Measurements from ENCODE around the gene P4HTM.
"Not testable (repeated sequence)": the region's sequence is repeated elsewhere in the genome, so short reads cannot be mapped to it uniquely, and the experiment has no call there.

The P4HTM gene

DNA sequence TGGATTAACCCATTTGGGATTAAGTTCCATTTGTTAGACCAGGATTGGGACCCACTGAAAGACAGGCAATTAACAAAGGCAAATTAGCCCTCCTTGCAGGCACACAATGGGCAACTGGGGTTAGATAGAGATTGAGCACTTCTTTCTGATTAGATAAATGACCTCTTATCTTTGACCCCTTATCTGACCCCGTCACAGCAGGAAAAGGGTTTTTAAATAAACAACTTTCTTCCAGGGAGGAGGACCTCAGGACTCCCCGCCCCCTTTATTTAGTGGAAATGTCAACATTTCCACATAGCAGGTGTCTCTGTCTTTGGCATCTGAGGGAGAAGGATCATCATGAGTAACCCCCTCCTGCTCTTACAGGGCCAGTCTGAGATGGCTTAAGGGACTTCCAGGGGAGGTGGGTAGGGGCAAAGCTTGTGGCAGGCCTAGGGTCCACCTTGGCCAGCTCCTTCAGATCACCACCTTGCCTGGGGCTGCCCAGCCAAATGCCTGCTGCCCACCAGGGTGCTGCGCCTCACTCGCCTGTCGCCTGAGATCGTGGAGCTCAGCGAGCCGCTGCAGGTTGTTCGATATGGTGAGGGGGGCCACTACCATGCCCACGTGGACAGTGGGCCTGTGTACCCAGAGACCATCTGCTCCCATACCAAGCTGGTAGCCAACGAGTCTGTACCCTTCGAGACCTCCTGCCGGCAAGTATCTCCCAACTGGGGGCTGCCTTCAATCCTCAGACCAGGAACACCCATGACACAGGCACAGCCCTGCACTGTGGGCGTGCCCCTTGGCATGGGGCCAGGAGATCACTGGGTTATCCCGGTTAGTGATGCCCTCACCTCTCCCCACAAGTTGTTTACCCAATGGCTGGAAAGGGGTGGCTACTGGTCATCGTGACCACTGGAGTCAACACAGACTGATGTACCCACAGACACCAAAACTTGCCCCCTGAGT, 14.6 kb downstream of the P4HTM start:
- TF ChIP-seq, protein P1, sequence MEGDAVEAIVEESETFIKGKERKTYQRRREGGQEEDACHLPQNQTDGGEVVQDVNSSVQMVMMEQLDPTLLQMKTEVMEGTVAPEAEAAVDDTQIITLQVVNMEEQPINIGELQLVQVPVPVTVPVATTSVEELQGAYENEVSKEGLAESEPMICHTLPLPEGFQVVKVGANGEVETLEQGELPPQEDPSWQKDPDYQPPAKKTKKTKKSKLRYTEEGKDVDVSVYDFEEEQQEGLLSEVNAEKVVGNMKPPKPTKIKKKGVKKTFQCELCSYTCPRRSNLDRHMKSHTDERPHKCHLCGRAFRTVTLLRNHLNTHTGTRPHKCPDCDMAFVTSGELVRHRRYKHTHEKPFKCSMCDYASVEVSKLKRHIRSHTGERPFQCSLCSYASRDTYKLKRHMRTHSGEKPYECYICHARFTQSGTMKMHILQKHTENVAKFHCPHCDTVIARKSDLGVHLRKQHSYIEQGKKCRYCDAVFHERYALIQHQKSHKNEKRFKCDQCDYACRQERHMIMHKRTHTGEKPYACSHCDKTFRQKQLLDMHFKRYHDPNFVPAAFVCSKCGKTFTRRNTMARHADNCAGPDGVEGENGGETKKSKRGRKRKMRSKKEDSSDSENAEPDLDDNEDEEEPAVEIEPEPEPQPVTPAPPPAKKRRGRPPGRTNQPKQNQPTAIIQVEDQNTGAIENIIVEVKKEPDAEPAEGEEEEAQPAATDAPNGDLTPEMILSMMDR (IDR thresholded peaks at IDR 0.05; ENCODE audit: extremely low read depth, missing control alignments), result no peak
- no peak for DNase-seq (ENCODE audit: low spot score)

DNA sequence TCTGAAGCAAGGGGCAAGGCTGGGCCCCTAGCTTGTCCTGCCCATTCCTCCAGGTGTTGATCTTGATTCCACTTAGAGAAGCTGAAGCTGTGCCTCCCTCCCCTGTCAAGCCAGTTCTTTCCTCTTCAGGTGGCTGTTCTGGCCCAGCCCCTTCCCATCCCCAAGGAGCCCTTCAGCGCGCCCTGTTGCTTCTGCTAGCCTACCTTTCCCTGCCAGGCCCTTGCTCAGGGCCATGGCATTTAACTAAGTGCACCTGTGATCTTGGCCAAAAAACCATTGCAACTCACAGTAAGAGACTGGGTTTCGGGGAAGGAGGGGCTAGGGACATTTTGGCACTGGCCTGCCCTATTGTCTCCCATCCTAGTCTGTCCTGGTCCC, 15.3 kb downstream of the P4HTM start:
- TF ChIP-seq, protein P1 (IDR thresholded peaks at IDR 0.05; ENCODE audit: extremely low read depth, missing control alignments), result no peak
- no peak for DNase-seq (ENCODE audit: low spot score)

DNA sequence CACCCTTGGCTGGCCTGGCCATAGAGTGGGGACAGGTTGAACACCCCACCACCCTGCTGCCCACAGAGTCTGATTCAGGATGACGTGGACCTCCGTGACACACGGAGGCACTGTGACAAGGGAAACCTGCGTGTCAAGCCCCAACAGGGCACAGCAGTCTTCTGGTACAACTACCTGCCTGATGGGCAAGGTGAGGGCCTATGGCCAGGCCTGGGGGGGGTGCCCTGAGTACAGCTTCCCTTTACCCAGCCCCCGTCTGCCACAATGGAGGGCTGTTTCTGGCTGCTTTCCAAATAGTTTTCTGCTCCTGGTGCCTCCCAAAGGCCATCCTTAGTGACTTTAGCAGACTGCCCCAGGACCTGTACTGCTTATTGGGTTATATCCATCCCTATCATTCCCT, 16.0 kb downstream of the P4HTM start:
- TF ChIP-seq, protein P1 (IDR thresholded peaks at IDR 0.05; ENCODE audit: extremely low read depth, missing control alignments), result no peak
- DNase-seq (ENCODE audit: low spot score), result no peak

DNA sequence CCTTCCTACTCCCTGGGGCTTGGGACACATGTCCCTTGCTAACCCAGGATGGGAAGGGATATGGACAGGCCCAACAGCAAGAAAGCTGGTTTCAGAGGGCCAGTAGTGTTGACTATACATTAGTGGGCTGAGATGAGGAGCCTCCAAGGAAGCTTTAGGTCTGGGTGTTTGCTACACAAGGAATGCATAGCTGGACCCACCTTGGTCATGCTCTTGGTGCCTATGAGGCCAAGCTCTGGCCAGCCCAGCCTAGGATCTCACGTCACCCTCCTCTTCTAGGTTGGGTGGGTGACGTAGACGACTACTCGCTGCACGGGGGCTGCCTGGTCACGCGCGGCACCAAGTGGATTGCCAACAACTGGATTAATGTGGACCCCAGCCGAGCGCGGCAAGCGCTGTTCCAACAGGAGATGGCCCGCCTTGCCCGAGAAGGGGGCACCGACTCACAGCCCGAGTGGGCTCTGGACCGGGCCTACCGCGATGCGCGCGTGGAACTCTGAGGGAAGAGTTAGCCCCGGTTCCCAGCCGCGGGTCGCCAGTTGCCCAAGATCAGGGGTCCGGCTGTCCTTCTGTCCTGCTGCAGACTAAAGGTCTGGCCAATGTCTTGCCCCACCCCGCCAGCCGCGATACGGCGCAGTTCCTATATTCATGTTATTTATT, 16.5 kb downstream of the P4HTM start:
- no peak for DNase-seq (ENCODE audit: low spot score)

DNA sequence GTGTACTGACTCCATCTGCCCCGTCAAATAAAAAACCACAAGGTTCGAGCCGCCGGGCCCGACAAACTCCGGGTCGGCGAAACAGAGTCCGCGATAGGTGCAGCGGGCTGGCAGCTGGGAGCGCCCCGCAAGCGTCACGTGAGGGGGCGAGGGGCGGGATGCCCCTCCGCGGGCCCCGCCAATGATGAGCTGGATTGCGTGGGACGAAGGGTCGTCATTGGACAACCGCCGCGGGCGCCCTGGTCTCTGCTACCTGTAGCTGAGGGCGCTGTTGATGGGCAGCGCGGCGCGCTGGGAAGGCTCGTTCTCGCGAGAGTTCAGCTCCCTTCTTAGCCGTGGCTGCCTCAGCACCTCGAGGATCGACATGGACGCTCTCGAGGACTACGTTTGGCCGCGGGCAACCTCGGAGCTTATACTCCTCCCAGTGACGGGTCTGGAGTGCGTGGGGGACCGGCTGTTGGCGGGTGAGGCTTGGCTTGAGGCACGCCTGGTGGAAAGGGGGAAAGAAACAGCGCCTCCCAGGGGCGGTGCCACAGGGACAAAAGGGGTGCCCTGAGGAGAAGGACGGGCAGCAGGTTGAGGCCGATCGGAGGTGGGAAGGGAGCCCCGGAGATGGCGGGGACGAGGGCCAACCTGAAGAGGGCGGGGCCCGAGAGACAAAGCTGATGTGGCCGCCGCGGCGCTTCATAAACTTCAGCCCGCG, 17.2 kb downstream of the P4HTM start, which contains the start of gene WDR6:
TSS of gene WDR6 (plus strand) at position 324 of the 703 bp plus-strand sequence. CDS start at position 365, 41 bp downstream.
- peak; percentile 97 for DNase-seq (ENCODE audit: low spot score)
- TF ChIP-seq, protein P1 (IDR thresholded peaks at IDR 0.05; ENCODE audit: extremely low read depth, missing control alignments), result peak; percentile 35

More for the DNA sequence above, 16.5 kb downstream of the P4HTM start:
- TF ChIP-seq, protein P1 (IDR thresholded peaks at IDR 0.05; ENCODE audit: extremely low read depth, missing control alignments), result no peak

DNA sequence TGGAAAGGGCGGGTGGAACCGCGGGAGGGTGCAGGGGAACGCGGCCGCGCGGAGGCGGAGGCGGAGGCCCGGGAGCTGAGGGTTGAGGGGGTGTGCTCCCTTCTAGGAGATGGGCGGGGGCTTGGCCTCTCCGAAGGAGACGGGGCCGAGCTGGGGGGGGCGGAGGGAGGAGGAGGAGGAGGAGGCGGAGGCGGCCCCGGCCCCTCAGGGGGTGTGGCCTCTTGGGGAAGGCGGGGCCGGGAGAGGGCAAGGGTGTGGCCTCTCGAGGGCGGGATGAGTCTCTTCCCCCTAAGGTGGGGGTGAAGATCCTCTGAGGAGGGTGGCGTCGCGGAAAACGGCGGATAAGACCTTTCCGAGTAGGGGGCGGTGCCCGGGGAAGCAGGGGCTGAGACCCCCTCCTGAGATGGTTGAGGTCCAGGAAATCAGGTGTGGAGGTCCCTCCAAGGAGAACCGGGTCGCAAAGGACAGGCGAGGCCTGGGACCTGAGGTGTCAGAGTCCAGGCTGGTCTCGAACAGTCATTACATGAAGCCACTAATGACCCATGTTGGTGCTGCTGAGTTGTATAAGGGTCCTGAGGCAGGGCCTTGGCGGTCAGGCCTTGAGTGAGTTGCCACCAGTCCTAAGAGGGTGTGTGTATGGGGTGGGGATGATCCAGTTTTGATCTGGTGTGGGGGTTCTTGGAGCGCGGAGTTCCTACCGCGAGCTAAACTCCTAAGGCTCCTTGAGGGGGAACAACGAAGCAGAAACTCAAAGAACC, 17.9 kb downstream of the P4HTM start:
- TF ChIP-seq, protein P1 (IDR thresholded peaks at IDR 0.05; ENCODE audit: extremely low read depth, missing control alignments), result no peak
- peak; percentile 87 for DNase-seq (ENCODE audit: low spot score)

DNA sequence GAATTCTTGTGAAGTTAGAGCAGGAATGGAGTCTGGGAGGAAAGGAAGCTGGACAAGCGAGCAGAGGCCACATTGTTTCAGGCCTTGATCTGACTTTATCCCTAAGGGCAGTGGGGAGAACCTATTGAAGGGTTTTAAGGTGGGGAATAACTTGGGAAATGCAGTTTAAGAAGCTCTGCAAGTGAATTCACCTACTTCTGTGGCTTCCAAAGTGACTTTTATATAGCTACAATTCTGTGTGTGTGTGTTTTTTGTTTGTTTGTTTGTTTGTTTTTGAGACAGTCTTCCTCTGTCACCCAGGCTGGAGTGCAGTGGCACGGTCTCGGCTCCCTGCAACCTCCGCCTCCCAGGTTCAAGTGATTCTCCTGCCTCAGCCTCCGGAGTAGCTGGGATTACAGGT, 18.6 kb downstream of the P4HTM start:
- not testable (repeated sequence) for DNase-seq (ENCODE audit: low spot score)
